Mesendoderm (in vitro differentiated cells): ENCODE measurements around the gene ABCG2.
"Not testable (repeated sequence)": the region's sequence is repeated elsewhere in the genome, so short reads cannot be mapped to it uniquely, and the experiment has no call there.

Experiments used
- DNase-seq: peaks from one replicate; pipeline ENCODE4 v3.0.0; 2013
- H2AK5ac ChIP-seq: 2 replicates; pipeline ENCODE4 v1.6.1; 2013; ENCODE audit warnings: low read length, inconsistent platforms
- H2BK120ac ChIP-seq: 2 replicates; pipeline ENCODE4 v1.6.1; 2013; ENCODE audit warnings: low read depth, mild to moderate bottlenecking, low read length, moderate library complexity, mixed read lengths
- H2BK15ac ChIP-seq: replicated peaks from 2 replicates; pipeline ENCODE4 v1.6.1; 2013; ENCODE audit warnings: low read depth, mild to moderate bottlenecking, moderate library complexity
- H2BK5ac ChIP-seq: 2 replicates; pipeline ENCODE4 v1.6.1; 2013; ENCODE audit warnings: low read length, inconsistent platforms
- H3K18ac ChIP-seq: 2 replicates; pipeline ENCODE4 v1.6.1; 2013; ENCODE audit warnings: mild to moderate bottlenecking, low read length, mixed read lengths
- H3K23ac ChIP-seq: one replicate; pipeline ENCODE4 v1.6.1; 2013; ENCODE audit warnings: low read length
- H3K27ac ChIP-seq: 2 replicates; pipeline ENCODE4 v1.5.1; 2013; ENCODE audit warnings: low read depth, mild to moderate bottlenecking, inconsistent platforms, low read length, moderate library complexity
- H3K27me3 ChIP-seq: 2 replicates; pipeline ENCODE4 v1.6.1; 2013; ENCODE audit warnings: low read length, control low read depth, mild to moderate bottlenecking, inconsistent platforms; ENCODE audit not compliant: insufficient read depth, poor library complexity
- H3K36me3 ChIP-seq: 2 replicates; pipeline ENCODE4 v1.6.1; 2013; ENCODE audit warnings: low read length, inconsistent platforms; ENCODE audit not compliant: control insufficient read depth, insufficient read depth
- H3K4ac ChIP-seq: one replicate; pipeline ENCODE4 v1.6.1; 2013; ENCODE audit warnings: low read depth, mild to moderate bottlenecking, low read length, moderate library complexity
- H3K4me1 ChIP-seq: 2 replicates; pipeline ENCODE4 v1.6.1; 2013; ENCODE audit warnings: low read depth, low read length, inconsistent platforms; ENCODE audit not compliant: control insufficient read depth
- H3K4me2 ChIP-seq: 2 replicates; pipeline ENCODE4 v1.6.1; 2013; ENCODE audit warnings: low read length
- H3K4me3 ChIP-seq: 2 replicates; pipeline ENCODE4 v1.5.1; 2013; ENCODE audit warnings: mild to moderate bottlenecking, low read length
- H3K56ac ChIP-seq: one replicate; pipeline ENCODE4 v1.6.1; 2013; ENCODE audit warnings: low read length
- H3K79me1 ChIP-seq: 2 replicates; pipeline ENCODE4 v1.6.1; 2013; ENCODE audit warnings: low read length, inconsistent platforms
- H3K79me2 ChIP-seq: 2 replicates; pipeline ENCODE4 v1.6.1; 2013; ENCODE audit warnings: mild to moderate bottlenecking, low read length; ENCODE audit not compliant: control insufficient read depth, insufficient read depth
- H3K9ac ChIP-seq: 2 replicates; pipeline ENCODE4 v1.6.1; 2013; ENCODE audit warnings: low read length, inconsistent platforms
- H4K5ac ChIP-seq: one replicate; pipeline ENCODE4 v1.6.1; 2013; ENCODE audit warnings: low read length
- H4K8ac ChIP-seq: one replicate; pipeline ENCODE4 v1.6.1; 2013; ENCODE audit warnings: low read depth, mild to moderate bottlenecking, control low read depth, low read length, moderate library complexity
- WGBS: extraction: QIAGEN DNeasy Blood & Tissue Kit; methylation state at CpG from one replicate; pipeline ENCODE4 v1.1.7; 2013; ENCODE audit warnings: low lambda C conversion rate, missing lambda C conversion rate; ENCODE audit not compliant: insufficient coverage; ENCODE audit errors: extremely low coverage; 5-methylcytosine and 5-hydroxymethylcytosine counted together

ABCG2 gene

DNA sequence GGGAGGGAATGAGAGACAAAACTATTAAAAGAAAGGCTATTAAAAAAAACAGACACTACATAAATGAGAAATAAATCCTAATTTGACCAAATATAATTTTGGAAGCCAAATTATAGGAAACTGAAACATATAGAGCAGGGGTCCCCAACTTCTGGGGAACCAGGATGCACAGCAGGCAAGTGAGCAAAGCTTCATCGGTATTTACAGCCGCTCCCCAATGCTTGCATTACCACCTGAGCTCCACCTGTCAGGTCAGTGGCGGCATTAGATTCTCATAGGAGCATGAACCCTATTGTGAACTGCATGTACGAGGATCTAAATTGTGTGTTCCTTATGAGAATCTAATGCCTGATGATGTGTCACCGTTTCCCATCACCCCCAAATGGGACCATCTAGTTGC is 28.4 kb downstream of the ABCG2 start:
- H3K36me3 ChIP-seq: no peaks in the 10 kb centered on the region
- H3K4me3 ChIP-seq: no peak overlapping the region
- H4K5ac ChIP-seq: no peak overlapping the region
- no peak overlapping the region for H2AK5ac ChIP-seq
- WGBS: no CpG with 5 or more reads among the region's 5 CpGs
- H3K4me1 ChIP-seq: no peaks in the 10 kb centered on the region
- no peak overlapping the region for H3K4me2 ChIP-seq
- H2BK15ac ChIP-seq: no peak overlapping the region
- no peaks in the 10 kb centered on the region for H3K79me1 ChIP-seq
- H3K79me2 ChIP-seq: no peaks in the 10 kb centered on the region
- H3K27ac ChIP-seq: no peak overlapping the region
- no peak overlapping the region for H2BK5ac ChIP-seq
- no peak overlapping the region for H3K4ac ChIP-seq
- H3K27me3 ChIP-seq: no peaks in the 10 kb centered on the region
- H3K18ac ChIP-seq: no peak overlapping the region
- H3K9ac ChIP-seq: no peak overlapping the region
- H4K8ac ChIP-seq: no peak overlapping the region
- H3K23ac ChIP-seq: no peak overlapping the region
- no peak overlapping the region for H2BK120ac ChIP-seq
- no peak overlapping the region for H3K56ac ChIP-seq
- no peak for DNase-seq

DNA sequence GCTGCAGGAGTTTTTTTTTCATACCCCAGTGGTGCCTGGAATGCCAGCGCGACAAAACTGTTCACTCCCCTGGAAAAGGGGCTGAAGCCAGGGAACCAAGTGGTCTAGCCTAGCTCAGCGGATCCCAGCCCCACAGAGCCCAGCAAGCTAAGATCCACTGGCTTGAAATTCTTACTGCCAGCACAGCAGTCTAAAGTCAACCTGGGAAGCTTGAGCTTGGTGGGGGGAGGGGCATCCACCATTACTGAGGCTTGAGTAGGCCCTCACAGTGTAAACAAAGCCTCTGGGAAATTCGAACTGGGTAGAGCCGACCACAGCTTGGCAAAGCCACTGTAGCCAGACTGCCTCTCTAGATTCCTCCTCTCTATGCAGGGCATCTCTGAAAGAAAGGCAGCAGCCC is 36.2 kb downstream of the ABCG2 start:
- not testable (repeated sequence) for H3K4me1 ChIP-seq, H2BK15ac ChIP-seq, H3K27me3 ChIP-seq, H3K4me2 ChIP-seq, H4K8ac ChIP-seq, H3K79me1 ChIP-seq, H2BK120ac ChIP-seq, H3K79me2 ChIP-seq, H3K27ac ChIP-seq, H3K36me3 ChIP-seq, H2AK5ac ChIP-seq, H3K56ac ChIP-seq, H3K23ac ChIP-seq, H4K5ac ChIP-seq, H3K4ac ChIP-seq, H3K9ac ChIP-seq, H3K4me3 ChIP-seq, H2BK5ac ChIP-seq, H3K18ac ChIP-seq
- no CpG with 5 or more reads among the region's 5 CpGs for WGBS
- peak; percentile 26 for DNase-seq

DNA sequence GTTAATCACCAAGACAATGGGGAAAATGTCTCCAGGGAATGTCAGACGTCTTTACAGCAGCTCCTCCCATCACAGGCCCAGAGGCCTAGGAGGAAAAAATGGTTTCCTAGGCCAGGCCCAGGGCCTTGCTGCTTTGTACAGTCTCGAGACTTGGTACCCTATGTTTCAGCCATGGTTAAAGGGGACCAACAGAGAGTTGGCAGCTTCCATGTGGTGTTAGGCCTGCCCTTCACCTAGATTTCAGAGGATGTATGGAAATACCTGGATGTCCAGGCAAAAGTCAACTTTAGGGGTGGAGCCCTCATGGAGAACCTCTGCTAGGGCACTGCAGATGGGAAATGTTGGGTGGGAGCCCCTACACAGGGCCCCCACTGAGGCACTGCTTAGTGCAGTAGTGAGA is 38.5 kb downstream of the ABCG2 start:
- Histone ChIP-seq H3K4me2 (no peak overlapping the region), H3K27ac (no peak overlapping the region), H3K4me3 (no peak overlapping the region), H3K4me1 (no peaks in the 10 kb centered on the region), H3K9ac (no peak overlapping the region), H3K4ac (no peak overlapping the region), H4K8ac (no peak overlapping the region), H3K27me3 (no peaks in the 10 kb centered on the region), H3K36me3 (no peaks in the 10 kb centered on the region), H3K23ac (no peak overlapping the region), H4K5ac (no peak overlapping the region), H2BK120ac (no peak overlapping the region), H3K56ac (no peak overlapping the region), H2BK15ac (no peak overlapping the region), H3K79me1 (no peaks in the 10 kb centered on the region), H2BK5ac (no peak overlapping the region), H3K79me2 (no peaks in the 10 kb centered on the region), H2AK5ac (no peak overlapping the region), H3K18ac (no peak overlapping the region)
- peak; percentile 35 for DNase-seq
- no CpG with 5 or more reads among the region's 2 CpGs for WGBS

GRCh38 chr4:88115587-88115986 is 42.9 kb downstream of the ABCG2 start:
- no peak overlapping the region for H3K56ac ChIP-seq
- no peak for DNase-seq
- H3K27ac ChIP-seq: no peak overlapping the region
- H3K18ac ChIP-seq: no peak overlapping the region
- no peak overlapping the region for H3K9ac ChIP-seq
- no peak overlapping the region for H4K5ac ChIP-seq
- no peak overlapping the region for H2BK120ac ChIP-seq
- H3K4ac ChIP-seq: no peak overlapping the region
- H3K4me3 ChIP-seq: no peak overlapping the region
- no peaks in the 10 kb centered on the region for H3K27me3 ChIP-seq
- H3K4me1 ChIP-seq: no peaks in the 10 kb centered on the region
- no peak overlapping the region for H3K4me2 ChIP-seq
- H2AK5ac ChIP-seq: no peak overlapping the region
- no peak overlapping the region for H2BK5ac ChIP-seq
- no CpG with 5 or more reads among the region's 5 CpGs for WGBS
- no peak overlapping the region for H4K8ac ChIP-seq
- H3K23ac ChIP-seq: no peak overlapping the region
- H2BK15ac ChIP-seq: no peak overlapping the region
- H3K79me2 ChIP-seq: no peaks in the 10 kb centered on the region
- no peaks in the 10 kb centered on the region for H3K79me1 ChIP-seq
- H3K36me3 ChIP-seq: no peaks in the 10 kb centered on the region

DNA sequence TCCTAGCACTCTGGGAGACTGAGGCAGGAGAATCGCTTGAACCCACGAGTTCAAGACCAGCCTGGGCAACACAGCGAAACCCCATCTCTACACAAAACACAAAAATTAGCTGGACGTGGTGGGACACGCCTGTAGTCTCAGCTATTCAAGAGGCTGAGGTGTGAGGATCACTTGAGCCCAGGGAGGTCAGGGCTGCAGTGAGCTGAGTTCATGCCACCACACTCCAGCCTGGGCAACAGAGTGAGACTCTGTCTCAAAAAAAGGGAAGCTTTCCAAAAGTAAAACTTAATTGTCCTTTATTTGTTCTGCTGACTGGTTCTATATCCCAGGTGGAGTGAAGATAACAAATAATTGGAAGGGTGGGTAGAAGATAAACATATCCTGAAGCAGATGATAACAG is 45.6 kb downstream of the ABCG2 start:
- Histone ChIP-seq H2BK120ac (no peak overlapping the region), H3K79me2 (no peaks in the 10 kb centered on the region), H3K4me3 (no peak overlapping the region), H4K8ac (no peak overlapping the region), H2BK15ac (no peak overlapping the region), H3K23ac (no peak overlapping the region), H3K4ac (no peak overlapping the region), H3K9ac (no peak overlapping the region), H3K56ac (no peak overlapping the region), H3K36me3 (no peaks in the 10 kb centered on the region), H3K4me2 (no peak overlapping the region), H2AK5ac (no peak overlapping the region), H3K4me1 (no peaks in the 10 kb centered on the region), H3K27ac (peak overlapping the region; percentile 70), H2BK5ac (no peak overlapping the region), H3K79me1 (no peaks in the 10 kb centered on the region), H4K5ac (no peak overlapping the region), H3K27me3 (no peaks in the 10 kb centered on the region), H3K18ac (no peak overlapping the region)
- no peak for DNase-seq
- WGBS: no CpG with 5 or more reads among the region's 5 CpGs

- Histone ChIP-seq H3K56ac (no peak overlapping the region), H3K23ac (no peak overlapping the region), H3K18ac (no peak overlapping the region), H2BK5ac (no peak overlapping the region), H2BK15ac (no peak overlapping the region), H3K36me3 (no peaks in the 10 kb centered on the region), H3K4me3 (no peak overlapping the region), H3K4me1 (no peaks in the 10 kb centered on the region), H2AK5ac (no peak overlapping the region), H3K4ac (no peak overlapping the region), H3K79me2 (no peaks in the 10 kb centered on the region), H4K5ac (no peak overlapping the region), H3K79me1 (no peaks in the 10 kb centered on the region), H3K9ac (no peak overlapping the region), H4K8ac (no peak overlapping the region), H3K4me2 (no peak overlapping the region), H3K27me3 (no peaks in the 10 kb centered on the region), H3K27ac (no peak overlapping the region), H2BK120ac (no peak overlapping the region)
- DNase-seq: no peak
- no CpG with 5 or more reads among the region's 2 CpGs for WGBS
Measured at GRCh38 chr4:88110826-88111225, 47.6 kb downstream of the ABCG2 start.
